Chondrocyte (in vitro differentiated cells): ENCODE results near the gene EPHA4. TPM values are rescaled to one million over a fixed set of nuclear protein-coding genes. Genes with fewer than 3 reads are reported as not detected.

ENCODE experiments used
- DNase-seq: peaks from one replicate; pipeline ENCODE4 v3.0.0; 2021; ENCODE audit warnings: mixed read lengths, low spot score
- H3K27ac Mint-ChIP-seq: one replicate; pipeline ENCODE4 v1.8.0; 2021; ENCODE audit warnings: mild to moderate bottlenecking, moderate library complexity, mixed read lengths; ENCODE audit not compliant: unreplicated experiment
- H3K27me3 Mint-ChIP-seq: 2 replicates; pipeline ENCODE4 v1.8.0; 2021; ENCODE audit warnings: low read depth, mixed read lengths
- H3K36me3 Mint-ChIP-seq: 2 replicates; pipeline ENCODE4 v1.8.0; 2021; ENCODE audit warnings: low read depth, mixed read lengths
- H3K4me1 Mint-ChIP-seq: 2 replicates; pipeline ENCODE4 v1.8.0; 2021; ENCODE audit warnings: low read depth, mild to moderate bottlenecking, mixed read lengths
- H3K4me3 Mint-ChIP-seq: one replicate; pipeline ENCODE4 v1.8.0; 2021; ENCODE audit warnings: mild to moderate bottlenecking, moderate library complexity, mixed read lengths; ENCODE audit not compliant: unreplicated experiment
- H3K9me3 Mint-ChIP-seq: 2 replicates; pipeline ENCODE4 v1.8.0; 2021; ENCODE audit warnings: low read depth, mixed read lengths
- CTCF ChIP-seq: fragments of 200-600 bp; sonication (generic); IDR thresholded peaks from 2 replicates; pipeline ENCODE4 v1.5.0; 2021; ENCODE audit warnings: antibody characterized with exemption, mild to moderate bottlenecking, moderate library complexity
- total RNA-seq: library from RNA; stranded (reverse); gene quantifications from 3 replicates; pipeline ENCODE4 v1.2.1, GENCODE V29; 2021

EPHA4 gene
- total RNA-seq, 1 donor from 2014 or later, result 3.9 TPM

- Mint-ChIP-seq H3K27me3 (peaks cover 9% of the 10 kb centered on the region), H3K9me3 (no peaks in the 10 kb centered on the region), H3K36me3 (no peaks in the 10 kb centered on the region), H3K27ac (no peak overlapping the region), H3K4me1 (peaks cover 5% of the 10 kb centered on the region), H3K4me3 (no peak overlapping the region)
- DNase-seq, result no peak
- TF ChIP-seq CTCF, result no peak
These were observed 40.1 kb upstream of the EPHA4 start for GRCh38 chr2:221612161-221612560.

GRCh38 chr2:221610675-221611074 is 38.6 kb upstream of the EPHA4 start:
- no peak overlapping the region for H3K4me3 Mint-ChIP-seq
- no peak overlapping the region for H3K27ac Mint-ChIP-seq
- peaks cover 5% of the 10 kb centered on the region for H3K4me1 Mint-ChIP-seq
- H3K36me3 Mint-ChIP-seq, result no peaks in the 10 kb centered on the region
- no peak for DNase-seq
- H3K27me3 Mint-ChIP-seq, result peaks cover 13% of the 10 kb centered on the region
- no peaks in the 10 kb centered on the region for H3K9me3 Mint-ChIP-seq
- TF ChIP-seq CTCF, result no peak

- Mint-ChIP-seq H3K4me3 (no peak overlapping the region), H3K9me3 (no peaks in the 10 kb centered on the region), H3K27me3 (peaks cover 15% of the 10 kb centered on the region), H3K4me1 (peaks cover 5% of the 10 kb centered on the region), H3K36me3 (no peaks in the 10 kb centered on the region), H3K27ac (no peak overlapping the region)
- no peak for DNase-seq
- TF ChIP-seq CTCF, result no peak
These were observed 38.2 kb upstream of the EPHA4 start for GRCh38 chr2:221610255-221610654.

- no peaks in the 10 kb centered on the region for H3K9me3 Mint-ChIP-seq
- H3K27ac Mint-ChIP-seq, result no peak overlapping the region
- peaks cover 5% of the 10 kb centered on the region for H3K4me1 Mint-ChIP-seq
- peaks cover 23% of the 10 kb centered on the region for H3K27me3 Mint-ChIP-seq
- no peaks in the 10 kb centered on the region for H3K36me3 Mint-ChIP-seq
- DNase-seq, result no peak
- no peak overlapping the region for H3K4me3 Mint-ChIP-seq
- TF ChIP-seq CTCF, result no peak
These were observed 36.3 kb upstream of the EPHA4 start for GRCh38 chr2:221608442-221608841.

- H3K9me3 Mint-ChIP-seq, result no peaks in the 10 kb centered on the region
- no peak overlapping the region for H3K27ac Mint-ChIP-seq
- no peak for DNase-seq
- H3K36me3 Mint-ChIP-seq, result no peaks in the 10 kb centered on the region
- no peak for TF ChIP-seq CTCF
- H3K4me3 Mint-ChIP-seq, result no peak overlapping the region
- H3K4me1 Mint-ChIP-seq, result peaks cover 5% of the 10 kb centered on the region
- H3K27me3 Mint-ChIP-seq, result peaks cover 27% of the 10 kb centered on the region
These were observed 34.3 kb upstream of the EPHA4 start for GRCh38 chr2:221606424-221606823.
